Mucosa of gallbladder (tissue), 1 donor: ENCODE measurements around the gene KCNJ1. TPM values are rescaled to one million over a fixed set of nuclear protein-coding genes. Genes with fewer than 3 reads are reported as not detected.

Source experiments
- DNase-seq: peaks from one replicate; pipeline ENCODE4 v3.0.0-alpha.2; 2020; ENCODE audit warnings: low spot score
- total RNA-seq: library from RNA; stranded (reverse); gene quantifications from one replicate; pipeline ENCODE4 v1.2.1, GENCODE V29; 2021
- donor health status: DM: no; HTN: no; CAD: no.

Gene KCNJ1
- total RNA-seq: not detected

- no peak for DNase-seq
Observed at GRCh38 chr11:128867277-128867676, at the start of gene KCNJ1. Gene KCNJ1, minus strand, starts transcription at chr11:128867296. Its CDS starts 27,053 bp downstream, at chr11:128840243.

- no peak for DNase-seq
Observed at GRCh38 chr11:128916681-128917080, 49.6 kb upstream of the KCNJ1 start.

- DNase-seq: no peak
Observed at GRCh38 chr11:128916037-128916572, 49.0 kb upstream of the KCNJ1 start.

GRCh38 chr11:128915149-128915521 is 48.0 kb upstream of the KCNJ1 start:
- no peak for DNase-seq

- no peak for DNase-seq
Observed at GRCh38 chr11:128914216-128915148, 47.4 kb upstream of the KCNJ1 start.

- no peak for DNase-seq
Observed at GRCh38 chr11:128913806-128914205, 46.7 kb upstream of the KCNJ1 start.

GRCh38 chr11:128911701-128912100 is 44.6 kb upstream of the KCNJ1 start:
- no peak for DNase-seq

GRCh38 chr11:128911239-128911638 is 44.1 kb upstream of the KCNJ1 start:
- no peak for DNase-seq

- no peak for DNase-seq
Observed at GRCh38 chr11:128910576-128910975, 43.5 kb upstream of the KCNJ1 start.

- DNase-seq: no peak
Observed at GRCh38 chr11:128909438-128910125, 42.5 kb upstream of the KCNJ1 start.

GRCh38 chr11:128908391-128909246 is 41.5 kb upstream of the KCNJ1 start:
- peak; percentile 71 for DNase-seq

- no peak for DNase-seq
Observed at GRCh38 chr11:128907585-128907984, 40.5 kb upstream of the KCNJ1 start.

- DNase-seq: no peak
Observed at GRCh38 chr11:128906185-128907050, 39.3 kb upstream of the KCNJ1 start.

- no peak for DNase-seq
Observed at GRCh38 chr11:128905345-128906184, 38.5 kb upstream of the KCNJ1 start.

GRCh38 chr11:128904656-128905344 is 37.7 kb upstream of the KCNJ1 start:
- no peak for DNase-seq

GRCh38 chr11:128904303-128904655 is 37.2 kb upstream of the KCNJ1 start:
- no peak for DNase-seq

- no peak for DNase-seq
Observed at GRCh38 chr11:128903248-128904061, 36.4 kb upstream of the KCNJ1 start.

- no peak for DNase-seq
Observed at GRCh38 chr11:128902515-128903066, 35.5 kb upstream of the KCNJ1 start.
